ENCODE data around the gene ODAD3.
A peak's percentile ranks its signal among the peaks of the same experiment; 100 is the strongest.

Gene ODAD3

GRCh38 chr19:11373885-11374432 is 61.0 kb downstream of the ODAD3 start:
- no peak for DNase-seq

GRCh38 chr19:11373166-11373884 is 61.6 kb downstream of the ODAD3 start:
- peak; percentile 94 for DNase-seq

GRCh38 chr19:11370744-11371143 is 64.2 kb downstream of the ODAD3 start:
- DNase-seq = no peak

Measured in NCI-H1105 (cell line).